HTERT RPE-1 (cell line): ENCODE data around the gene CD24.
"Not testable (repeated sequence)": the region's sequence is repeated elsewhere in the genome, so short reads cannot be mapped to it uniquely, and the experiment has no call there.

Source experiments
- in situ Hi-C: fragments of 300-500 bp; cut with MboI; formaldehyde crosslinking; loops from 4 replicates; pipeline ENCODE4 v1.14.3; 2020; ENCODE audit warnings: low sequenced_read_pairs

The CD24 gene

GRCh38 chr6:106970769-106971168, 3.8 kb downstream of the CD24 start:
- in situ Hi-C loops, result not testable (repeated sequence)

DNA sequence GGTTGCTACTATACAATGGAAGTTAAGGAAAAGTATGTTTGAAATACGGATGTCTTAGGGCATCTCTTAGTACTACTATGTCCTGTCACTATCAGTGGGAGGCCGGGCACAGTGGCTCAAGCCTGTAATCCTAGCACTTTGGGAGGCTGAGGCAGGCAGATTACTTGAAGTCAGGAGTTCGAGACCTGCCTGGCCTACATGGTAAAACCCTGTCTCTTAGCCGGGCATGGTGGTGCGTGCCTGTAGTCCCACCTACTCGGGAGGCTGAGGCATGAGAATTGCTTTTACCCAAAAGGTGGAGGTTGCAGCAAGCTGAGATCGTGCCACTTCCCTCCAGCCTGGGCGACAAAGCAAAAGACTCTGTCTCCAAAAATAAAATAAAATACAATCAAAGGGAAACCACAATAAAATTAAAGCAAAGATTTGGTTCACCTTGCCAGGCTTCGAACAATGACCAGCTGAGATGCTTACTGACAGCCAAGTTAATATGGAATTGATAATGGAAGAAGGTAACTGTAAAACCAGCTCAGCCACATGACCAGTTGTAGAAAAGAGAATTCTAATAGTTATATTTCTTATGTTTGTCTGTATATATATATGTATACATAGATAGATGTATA, 6.5 kb downstream of the CD24 start:
- in situ Hi-C loops, result no loop called here

- in situ Hi-C loops, result no loop called here
These were observed 7.6 kb downstream of the CD24 start for GRCh38 chr6:106966671-106967640.

DNA sequence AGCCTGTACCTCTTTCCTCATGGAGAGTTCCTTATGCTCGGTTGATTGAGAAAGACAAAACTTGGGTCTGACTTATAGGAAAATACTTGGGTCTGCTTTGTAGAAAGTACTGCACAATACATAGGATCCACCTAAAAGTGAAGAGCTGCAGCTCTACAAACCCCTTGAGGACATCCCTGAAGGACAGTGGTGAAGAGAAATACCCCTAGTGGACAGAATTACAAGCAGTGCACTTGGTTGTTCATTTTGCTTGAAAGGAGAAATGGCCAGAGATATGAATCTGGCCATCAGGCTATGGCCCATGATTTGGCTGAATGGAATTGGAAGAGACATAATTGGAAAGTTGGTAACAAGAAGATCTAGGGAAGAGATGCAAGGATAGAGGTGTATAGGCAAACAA, 8.3 kb downstream of the CD24 start:
- in situ Hi-C loops, result no loop called here

- in situ Hi-C loops, result no loop called here
These were observed 9.6 kb downstream of the CD24 start for GRCh38 chr6:106964954-106965353.

- in situ Hi-C loops, result no loop called here
These were observed 10.4 kb downstream of the CD24 start for GRCh38 chr6:106964099-106964498.

DNA sequence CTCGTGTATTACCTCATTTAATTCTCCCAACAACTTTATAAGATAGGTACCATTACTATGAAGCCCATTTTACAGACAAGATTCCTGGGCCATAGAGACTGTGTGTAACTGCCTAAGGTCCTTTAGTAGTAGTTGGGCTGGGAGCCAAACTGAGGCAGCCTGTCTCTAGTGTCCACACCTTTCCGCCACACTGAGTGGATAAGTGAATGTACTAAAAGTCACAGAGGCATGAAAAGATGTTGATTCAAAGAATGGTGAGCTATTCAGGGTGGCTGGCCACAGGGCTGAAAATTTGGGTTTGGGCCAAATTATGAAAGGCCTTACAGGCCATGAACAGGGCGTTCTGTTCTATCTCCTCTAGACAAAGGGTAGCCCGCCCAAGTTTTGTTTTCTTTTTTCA, 11.0 kb downstream of the CD24 start:
- in situ Hi-C loops, result no loop called here

DNA sequence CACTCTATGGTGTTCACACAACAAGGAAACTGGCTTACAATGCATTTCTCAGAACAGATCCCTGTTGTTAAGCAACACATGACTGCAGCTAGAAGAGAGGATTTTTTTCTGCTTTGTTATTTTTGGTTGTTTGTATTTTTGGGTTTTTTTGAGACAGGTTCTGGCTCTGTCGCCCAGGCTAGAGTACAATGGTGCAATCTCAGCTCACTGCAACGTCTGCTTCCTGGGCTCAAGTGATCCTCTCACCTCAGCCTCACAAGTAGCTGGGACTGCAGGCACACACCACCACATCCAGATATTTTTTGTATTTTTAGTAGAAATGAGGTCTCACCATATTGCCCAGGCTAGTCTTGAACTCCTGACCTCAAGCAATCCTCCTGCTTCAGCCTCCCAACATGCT, 12.7 kb downstream of the CD24 start:
- in situ Hi-C loops, result no loop called here

DNA sequence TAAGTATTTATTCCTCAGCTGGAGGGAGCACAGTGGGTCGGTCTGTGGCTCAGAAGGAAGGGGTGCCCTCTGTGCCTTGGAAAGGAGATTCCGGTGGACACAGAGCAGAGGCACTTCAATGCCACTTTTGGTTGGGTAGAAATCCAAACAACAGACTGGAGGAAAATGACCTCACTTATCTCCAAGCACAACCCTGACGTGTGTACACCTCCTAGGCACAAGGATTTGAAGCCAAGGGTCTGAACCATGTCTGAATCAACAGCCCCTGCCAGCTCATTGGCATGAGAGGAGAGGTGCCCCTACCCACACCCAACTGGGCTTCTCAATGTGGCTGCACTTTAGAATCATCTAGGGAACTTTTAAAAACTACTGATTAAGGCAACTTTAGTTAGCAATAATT, 13.4 kb downstream of the CD24 start:
- in situ Hi-C loops, result no loop called here

DNA sequence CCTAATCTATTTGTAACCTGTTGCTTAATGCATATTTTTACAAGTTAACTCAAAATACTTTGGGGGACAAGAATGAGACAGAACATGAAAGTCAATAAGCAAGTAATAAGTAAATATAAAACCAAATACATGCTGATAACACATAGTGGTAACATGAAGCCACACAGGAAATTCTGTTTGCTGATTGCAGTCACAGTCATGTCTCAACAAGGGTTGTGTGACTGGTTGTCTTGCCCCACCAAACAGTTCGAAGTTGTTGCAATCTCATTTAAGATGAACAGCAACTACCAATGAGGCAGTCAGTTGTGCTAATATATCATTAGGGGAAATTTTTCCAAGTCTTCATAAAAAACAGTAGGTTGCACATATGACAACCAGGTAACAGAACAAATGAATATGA, 14.5 kb downstream of the CD24 start:
- in situ Hi-C loops, result no loop called here

GRCh38 chr6:106939848-106940247, 34.7 kb downstream of the CD24 start:
- in situ Hi-C loops, result no loop called here

GRCh38 chr6:106939208-106939607, 35.3 kb downstream of the CD24 start:
- in situ Hi-C loops, result no loop called here

- in situ Hi-C loops, result no loop called here
These were observed 46.8 kb downstream of the CD24 start for GRCh38 chr6:106927531-106928398.

DNA sequence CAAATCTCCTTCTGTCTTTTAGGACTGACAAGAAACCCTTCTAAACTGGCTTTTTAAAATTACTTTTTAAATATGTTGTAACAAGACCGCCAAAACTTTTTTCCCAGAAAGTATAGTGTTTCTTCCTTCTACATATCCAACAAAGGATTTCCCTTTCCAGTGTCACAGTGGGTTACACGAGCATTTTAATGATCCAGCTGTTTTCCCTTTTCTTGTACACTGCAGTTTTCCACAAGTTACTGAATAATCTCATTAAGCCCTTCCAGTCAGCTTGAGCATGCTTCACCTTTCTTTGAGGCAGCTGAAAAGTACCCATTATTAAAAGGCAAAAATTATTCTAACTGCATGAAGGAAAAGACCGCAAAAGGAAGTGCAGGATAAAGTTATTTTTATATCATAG, 48.6 kb downstream of the CD24 start:
- in situ Hi-C loops, result no loop called here

DNA sequence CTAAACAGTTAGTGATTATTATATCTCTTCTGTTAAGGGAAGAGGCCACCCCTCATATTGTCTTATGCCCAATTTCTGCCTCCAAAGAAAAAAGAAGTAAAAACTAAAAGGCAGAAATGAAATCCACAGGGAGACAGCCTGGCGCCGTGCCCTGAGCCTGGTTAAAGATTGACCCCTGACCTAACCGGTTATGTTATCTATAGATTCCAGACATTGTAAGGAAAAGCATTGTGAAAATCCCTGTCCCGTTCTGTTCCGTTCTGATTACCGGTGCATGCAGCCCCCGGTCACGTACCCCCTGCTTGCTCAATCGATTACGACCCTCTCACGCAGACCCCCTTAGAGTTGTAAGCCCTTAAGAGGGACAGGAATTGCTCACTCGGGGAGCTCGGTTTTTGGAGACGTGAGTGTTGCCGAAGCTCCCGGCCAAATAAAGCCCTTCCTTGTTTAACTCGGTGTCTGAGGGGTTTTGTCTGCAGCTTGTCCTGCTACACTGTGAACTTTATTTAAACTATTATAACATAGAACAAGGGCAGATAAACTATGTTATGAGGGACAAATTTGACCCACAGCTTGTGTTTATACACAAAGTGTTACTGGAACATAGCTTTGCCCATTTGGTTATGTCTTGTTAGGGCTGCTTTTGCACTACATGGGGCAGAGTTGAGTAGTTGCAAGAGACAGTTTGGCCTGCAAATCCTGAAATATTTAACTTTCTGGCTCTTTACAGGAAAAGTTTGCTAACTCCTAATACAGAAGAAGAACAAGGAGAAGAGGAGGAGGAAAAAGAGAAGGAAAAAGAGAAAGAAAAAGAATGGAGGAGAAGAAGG, 49.6 kb downstream of the CD24 start:
- in situ Hi-C loops, result no loop called here

GRCh38 chr6:106922626-106923025, 51.9 kb downstream of the CD24 start:
- in situ Hi-C loops, result no loop called here
